ENCODE data around the gene DST.
"Not testable (repeated sequence)": the region's sequence is repeated elsewhere in the genome, so short reads cannot be mapped to it uniquely, and the experiment has no call there.

The DST gene

GRCh38 chr6:56661338-56661737 lies 18.6 kb upstream of the DST start:
- DNase-seq (ENCODE audit: low spot score): not testable (repeated sequence)

DNA sequence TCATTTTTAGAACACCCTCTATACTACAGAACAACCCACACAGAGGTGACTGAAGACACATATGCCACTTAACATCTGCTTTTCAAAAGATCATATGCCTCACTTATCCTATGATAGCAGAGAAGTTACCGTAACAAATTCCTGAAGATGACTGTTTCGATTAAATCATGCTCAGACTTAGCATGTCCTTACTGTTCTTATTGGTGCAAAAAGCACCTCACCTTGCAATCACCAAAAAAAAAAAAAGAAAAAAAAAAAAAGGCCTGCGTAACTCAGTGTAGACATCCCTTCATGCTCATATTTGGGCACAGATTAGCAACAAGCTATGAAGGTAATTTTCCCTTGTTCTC lies 17.7 kb upstream of the DST start:
- DNase-seq (ENCODE audit: low spot score): no peak

DNA sequence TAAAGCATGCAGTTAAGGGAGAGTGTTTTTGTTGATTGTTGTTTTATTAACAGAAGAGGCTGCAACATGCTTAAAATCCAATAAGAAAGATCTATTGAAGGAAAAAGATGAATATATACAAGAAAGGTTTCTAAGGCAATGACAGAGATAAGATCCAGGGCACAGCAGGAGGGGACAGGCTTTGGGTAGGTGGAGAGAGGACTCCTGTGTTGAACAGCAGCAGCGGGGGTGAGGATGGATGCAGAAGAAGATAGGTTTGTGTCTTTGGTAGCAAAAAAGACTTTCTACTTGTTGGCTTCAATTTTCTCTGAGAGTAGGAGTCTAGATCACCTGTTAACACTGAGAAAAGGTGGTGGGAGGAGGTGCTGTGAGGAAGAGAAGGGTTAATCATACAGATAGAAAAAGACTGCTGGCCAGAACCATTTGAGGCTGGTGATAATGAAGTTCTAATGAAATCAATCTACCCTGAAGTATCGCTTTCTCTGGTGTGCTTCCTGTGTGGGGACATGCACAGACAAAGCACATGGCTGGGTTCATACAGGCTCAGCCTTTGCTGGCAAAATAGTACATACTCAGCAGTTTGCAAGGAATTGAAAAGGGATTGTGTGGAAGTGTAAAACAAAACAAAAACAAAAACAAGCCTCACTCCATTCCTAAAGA lies 17.2 kb upstream of the DST start:
- no peak for DNase-seq (ENCODE audit: low spot score)

DNA sequence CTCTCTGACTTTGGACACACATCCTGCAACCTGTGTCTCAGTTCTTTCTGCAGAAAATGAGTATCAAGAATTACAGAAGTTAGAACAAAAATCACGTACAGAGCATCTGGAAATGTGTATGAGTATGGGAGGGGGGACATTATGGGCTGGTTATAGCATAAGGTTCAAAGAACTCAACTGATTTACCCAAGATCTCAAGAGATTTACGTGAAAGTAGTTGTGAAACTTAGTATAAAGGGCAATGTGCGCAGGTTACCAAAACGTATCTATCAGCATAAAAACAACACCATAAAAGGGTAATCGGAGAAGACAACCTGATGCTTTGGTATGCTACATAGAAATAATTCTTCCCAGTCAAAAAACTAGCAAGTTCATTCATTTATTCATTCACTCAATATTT lies 15.6 kb upstream of the DST start:
- DNase-seq (ENCODE audit: low spot score): no peak

GRCh38 chr6:56657354-56657753 lies 14.7 kb upstream of the DST start:
- DNase-seq (ENCODE audit: low spot score): no peak

- no peak for DNase-seq (ENCODE audit: low spot score)
Observed at GRCh38 chr6:56656466-56656865, 13.8 kb upstream of the DST start.

- DNase-seq (ENCODE audit: low spot score): no peak
Observed at GRCh38 chr6:56655996-56656395, 13.3 kb upstream of the DST start.

DNA sequence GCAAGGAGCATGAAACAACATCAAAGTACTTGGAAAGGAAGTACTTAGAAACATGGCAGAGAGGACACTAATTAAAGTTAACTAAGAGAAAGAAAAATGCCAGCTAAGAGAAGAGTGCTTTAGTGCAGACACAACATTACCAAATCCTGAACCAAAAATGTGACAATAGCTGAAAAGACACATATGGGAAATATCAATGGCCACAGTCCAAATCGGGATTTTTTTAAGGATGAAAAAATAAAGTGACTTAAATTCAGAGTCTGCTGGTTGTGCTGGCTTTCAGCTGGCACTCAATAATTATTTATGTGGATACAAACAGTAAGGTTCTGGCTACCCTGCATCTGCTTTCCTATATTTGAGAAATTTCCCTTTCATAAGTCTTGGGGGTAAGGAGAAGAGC lies 12.6 kb upstream of the DST start:
- DNase-seq (ENCODE audit: low spot score): no peak

- no peak for DNase-seq (ENCODE audit: low spot score)
Observed at GRCh38 chr6:56652994-56653393, 10.3 kb upstream of the DST start.

DNA sequence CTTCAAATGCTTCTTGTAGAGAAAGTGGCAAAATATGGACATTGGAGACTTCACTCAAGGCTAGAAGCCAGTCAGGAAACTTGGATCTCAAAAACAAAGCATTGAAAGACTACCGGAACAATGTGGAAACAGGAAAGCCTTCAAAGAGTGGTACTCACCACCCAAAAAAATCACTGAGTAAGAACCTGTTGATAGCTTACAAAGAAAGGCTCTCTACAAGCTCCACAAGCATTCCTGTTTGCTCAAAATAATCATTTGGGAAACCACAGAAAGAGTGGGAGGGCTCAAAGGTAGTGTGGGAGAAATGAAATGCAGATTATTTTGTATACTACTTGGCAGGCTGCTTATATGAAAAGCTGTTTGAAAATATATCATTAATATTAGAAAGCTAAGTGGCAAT lies 9.5 kb upstream of the DST start:
- no peak for DNase-seq (ENCODE audit: low spot score)

DNA sequence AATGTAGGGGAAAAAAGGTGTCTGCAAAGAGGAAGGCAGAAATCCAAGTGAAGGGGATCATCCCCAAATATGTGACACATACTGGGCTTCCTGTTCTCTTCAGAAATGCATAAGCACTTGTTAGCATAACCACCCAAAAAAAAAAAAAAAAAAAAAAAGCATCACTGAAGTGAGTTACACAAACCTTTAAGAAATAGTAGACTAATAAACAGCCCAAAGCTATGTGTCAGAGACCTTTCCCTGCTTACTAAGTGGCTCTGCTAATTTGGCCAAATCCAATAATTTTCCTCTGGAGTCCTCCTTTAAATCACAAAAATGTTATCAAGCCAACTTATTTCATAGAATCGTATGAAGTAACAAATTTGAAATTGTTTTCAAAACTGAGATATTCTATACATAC lies 7.5 kb upstream of the DST start:
- no peak for DNase-seq (ENCODE audit: low spot score)

- DNase-seq (ENCODE audit: low spot score): no peak
Observed at GRCh38 chr6:56649782-56650181, 7.1 kb upstream of the DST start.

DNA sequence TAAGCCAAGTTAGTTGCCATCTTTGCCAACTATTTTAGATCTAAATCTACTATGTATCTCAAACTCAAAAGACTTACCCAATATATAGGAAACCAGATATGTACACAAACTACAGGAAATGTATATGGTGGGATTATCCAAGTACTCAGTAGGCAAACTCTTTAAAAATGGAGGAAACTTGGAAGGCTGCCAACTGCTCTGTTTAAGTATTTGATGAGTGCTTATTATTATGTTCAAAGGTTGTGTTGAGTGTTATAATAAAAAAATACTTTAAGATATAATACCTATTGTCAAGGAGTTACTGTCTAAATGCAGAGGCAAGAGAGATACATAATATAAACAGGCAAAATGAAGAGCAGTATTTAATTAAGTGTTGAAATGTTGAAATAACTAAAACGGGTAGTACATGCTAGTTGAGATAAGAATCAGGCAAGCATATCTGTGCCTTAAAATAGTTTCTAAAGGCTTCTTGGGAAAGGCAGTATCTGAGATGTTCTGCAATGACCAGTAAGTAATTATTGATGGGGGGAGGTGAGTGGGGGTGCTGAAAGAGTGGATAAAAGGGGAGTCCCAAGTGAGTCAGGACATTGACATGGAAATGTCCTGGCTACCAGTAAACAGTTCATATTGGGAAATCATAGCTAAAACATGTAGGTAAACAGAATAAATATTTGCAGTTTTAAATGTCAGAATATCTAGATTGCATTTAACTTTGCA lies 6.5 kb upstream of the DST start:
- no peak for DNase-seq (ENCODE audit: low spot score)

- no peak for DNase-seq (ENCODE audit: low spot score)
Observed at GRCh38 chr6:56647172-56647762, 4.6 kb upstream of the DST start.

- DNase-seq (ENCODE audit: low spot score): no peak
Observed at GRCh38 chr6:56644366-56644765, 1.7 kb upstream of the DST start.

DNA sequence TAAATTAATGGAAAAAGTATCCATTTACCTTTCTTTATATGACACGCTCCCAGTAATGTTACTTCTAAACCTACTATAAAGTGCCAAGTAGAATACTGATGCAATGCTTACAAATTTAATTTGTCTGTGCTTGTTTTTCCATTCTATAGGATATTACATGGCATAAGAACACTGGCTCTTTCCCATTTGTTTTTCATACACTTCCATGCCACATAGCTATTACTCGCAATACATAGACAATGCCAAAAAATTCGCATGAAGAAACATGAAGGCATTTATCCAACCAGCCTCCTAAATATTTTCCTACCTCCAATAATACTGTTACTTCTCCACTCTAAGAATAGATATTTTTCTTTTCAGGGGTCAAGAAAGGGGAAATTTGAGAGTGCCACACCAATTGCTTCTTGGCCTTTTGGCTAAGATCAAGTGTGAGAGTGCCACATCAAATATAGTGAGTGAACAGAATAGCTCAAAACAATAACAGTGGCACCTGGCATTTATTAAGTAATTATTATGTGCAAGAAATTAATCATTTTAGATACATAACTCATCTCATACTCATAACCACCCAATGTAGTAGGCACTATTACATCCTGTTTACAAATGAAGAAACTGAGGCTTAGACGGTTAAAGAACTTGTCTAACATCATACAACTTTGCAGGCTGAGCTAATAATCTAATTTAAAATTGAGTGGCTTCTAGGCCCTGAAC lies 845 bp upstream of the DST start:
- DNase-seq (ENCODE audit: low spot score): no peak

DNA sequence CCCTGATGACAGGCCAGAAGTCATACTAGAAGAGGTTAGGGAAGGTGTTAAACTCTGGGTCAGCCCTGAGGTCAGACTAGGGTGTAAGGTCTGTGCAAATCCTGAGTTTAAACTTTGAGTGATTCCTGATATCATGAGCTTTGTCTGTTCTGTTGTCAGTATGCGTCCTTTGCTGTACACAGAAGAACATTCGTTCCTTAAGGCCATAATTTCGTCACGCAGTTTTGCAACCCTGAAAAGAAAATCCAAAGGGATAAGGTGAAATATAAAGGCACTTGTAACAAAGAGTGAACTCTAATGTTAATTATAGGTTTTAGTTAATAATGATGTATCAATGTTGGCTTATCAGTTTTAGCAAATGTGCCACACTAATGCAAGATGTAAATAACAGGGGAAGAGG lies 2.3 kb downstream of the DST start:
- no peak for DNase-seq (ENCODE audit: low spot score)

- DNase-seq (ENCODE audit: low spot score): no peak
Observed at GRCh38 chr6:56638760-56639159, 3.9 kb downstream of the DST start.

DNA sequence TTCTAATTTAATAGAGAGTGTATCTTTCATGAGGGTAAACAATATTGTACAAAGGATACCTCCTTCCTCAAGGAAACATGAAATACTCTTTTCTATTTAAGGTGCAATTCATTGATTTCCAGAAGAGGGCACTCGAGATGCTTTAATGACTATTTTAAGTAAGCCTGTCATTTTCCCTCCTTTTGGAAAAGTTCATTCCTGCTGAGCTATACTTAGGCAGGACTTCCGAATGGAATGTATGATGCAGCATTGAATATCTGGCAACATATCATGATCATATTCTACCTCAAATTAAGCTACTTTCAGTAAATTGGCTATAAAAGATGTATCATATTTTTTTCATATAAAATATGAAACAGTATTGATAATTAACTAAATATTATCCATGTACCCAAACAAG lies 5.0 kb downstream of the DST start:
- no peak for DNase-seq (ENCODE audit: low spot score)

- no peak for DNase-seq (ENCODE audit: low spot score)
Observed at GRCh38 chr6:56628105-56628504, 14.6 kb downstream of the DST start.

DNA sequence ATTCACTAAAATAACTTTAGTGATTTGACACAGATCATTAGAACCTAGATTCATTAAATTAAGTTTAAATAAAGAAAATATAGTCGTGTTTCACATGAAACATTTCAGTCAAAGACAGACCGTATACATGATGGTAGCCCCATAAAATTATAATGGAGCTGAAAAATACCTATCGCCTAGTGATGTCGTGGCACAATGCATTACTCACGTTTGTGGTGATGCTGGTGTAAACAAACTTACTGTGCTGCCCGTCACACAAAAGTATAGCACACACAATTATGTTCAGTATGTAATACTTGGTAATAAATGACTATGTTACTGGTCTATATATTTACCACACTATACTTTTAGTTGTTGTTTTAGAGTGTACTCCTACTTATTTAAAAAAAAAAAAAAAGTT lies 17.3 kb downstream of the DST start:
- DNase-seq (ENCODE audit: low spot score): no peak

DNA sequence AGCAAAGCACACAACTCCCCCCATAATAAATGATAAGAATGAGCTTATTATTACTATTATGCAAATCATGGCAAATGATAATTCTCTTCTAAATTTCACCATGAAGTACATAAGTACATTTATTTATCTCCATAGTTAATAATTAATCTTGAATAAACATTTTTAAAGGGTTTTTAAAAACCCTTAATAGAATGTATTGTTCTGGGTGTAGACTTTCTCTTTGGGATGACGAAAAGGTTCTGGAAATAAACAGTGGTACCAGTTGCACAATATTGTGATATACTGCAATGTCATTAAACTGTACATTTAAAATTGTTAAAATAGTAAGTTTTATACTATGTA lies 18.0 kb downstream of the DST start:
- no peak for DNase-seq (ENCODE audit: low spot score)

DNA sequence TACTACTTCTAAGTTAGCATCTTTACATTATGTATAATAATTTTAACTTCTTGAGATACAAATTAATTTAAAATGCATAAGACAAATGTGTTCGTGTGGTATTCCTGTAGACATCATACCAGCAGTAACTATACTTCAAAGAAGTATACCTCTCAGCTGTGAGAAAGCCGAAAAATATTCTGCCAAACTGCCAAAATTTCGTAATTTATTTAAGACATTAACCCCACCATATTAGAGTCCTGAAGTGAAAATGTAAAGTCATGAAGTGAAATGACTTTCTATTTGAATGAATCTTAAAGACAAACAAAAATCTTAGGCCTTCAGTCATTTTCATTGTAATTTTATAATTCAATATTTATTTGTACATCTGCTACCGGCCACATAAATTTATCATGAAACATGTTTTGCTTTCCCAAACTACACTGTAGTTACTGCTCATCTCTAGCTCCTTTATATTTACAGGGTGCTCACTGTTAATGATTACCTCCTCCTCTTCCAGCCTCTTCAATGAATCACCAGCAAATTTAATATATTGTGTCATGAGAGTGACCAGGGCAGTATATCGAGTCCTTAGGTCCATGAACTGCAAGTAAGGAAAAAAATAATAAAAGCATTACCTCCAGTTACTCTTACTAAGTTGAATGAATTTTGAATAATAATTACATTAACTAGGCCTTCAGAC lies 18.5 kb downstream of the DST start:
- DNase-seq (ENCODE audit: low spot score): no peak

Measured in CD4-positive, alpha-beta T cell treated with Interleukin-6 at 100 ng/mL for 8 hours (primary cell).